ENCODE measurements around the gene LRRC37B.

GRCh38 chr17:32010114-32010513 lies 2.9 kb downstream of the LRRC37B start:
- TF ChIP-seq POLR2A (IDR thresholded peaks at IDR 0.05) (no peak), CTCF (IDR thresholded peaks at IDR 0.05) (no peak)
